Effector memory CD4-positive, alpha-beta T cell (primary cell): ENCODE data around the gene CBLN4.

Experiments used
- DNase-seq, 3 donors: peaks; one replicate each; pipeline ENCODE4 v3.0.0-alpha.2; 2020
- H3K27ac ChIP-seq: 2 replicates; pipeline ENCODE4 v1.7.0; 2013; ENCODE audit warnings: mild to moderate bottlenecking, low read length, moderate library complexity; ENCODE audit not compliant: insufficient read depth, poor library complexity, severe bottlenecking
- H3K27me3 ChIP-seq: replicated peaks from 2 replicates; pipeline ENCODE4 v1.7.0; 2013; ENCODE audit warnings: mild to moderate bottlenecking, low read length; ENCODE audit not compliant: insufficient read depth, control insufficient read depth, poor library complexity, severe bottlenecking
- H3K36me3 ChIP-seq: 2 replicates; pipeline ENCODE4 v1.7.0; 2013; ENCODE audit warnings: mild to moderate bottlenecking, low read length, moderate library complexity; ENCODE audit not compliant: control insufficient read depth, insufficient read depth
- H3K4me1 ChIP-seq: 2 replicates; pipeline ENCODE4 v1.7.0; 2013; ENCODE audit warnings: low read length, mild to moderate bottlenecking; ENCODE audit not compliant: control insufficient read depth, insufficient read depth, poor library complexity, severe bottlenecking
- H3K4me3 ChIP-seq: 2 replicates; pipeline ENCODE4 v1.7.0; 2013; ENCODE audit warnings: low read length, low read depth, mild to moderate bottlenecking; ENCODE audit not compliant: insufficient read depth, poor library complexity, severe bottlenecking
- H3K9me3 ChIP-seq: 2 replicates; pipeline ENCODE4 v1.7.0; 2013; ENCODE audit warnings: mild to moderate bottlenecking, low read length, moderate library complexity; ENCODE audit not compliant: control insufficient read depth

Gene CBLN4

GRCh38 chr20:56002908-56003800 is 2.2 kb downstream of the CBLN4 start:
- no peak for DNase-seq
- no peaks in the 10 kb centered on the region for H3K9me3 ChIP-seq
- H3K36me3 ChIP-seq, result no peaks in the 10 kb centered on the region
- no peak overlapping the region for H3K4me3 ChIP-seq
- no peak overlapping the region for H3K27ac ChIP-seq
- no peaks in the 10 kb centered on the region for H3K4me1 ChIP-seq
- peaks cover 10% of the 10 kb centered on the region for H3K27me3 ChIP-seq

- H3K36me3 ChIP-seq, result no peaks in the 10 kb centered on the region
- DNase-seq, result no peak
- H3K27ac ChIP-seq, result no peak overlapping the region
- H3K9me3 ChIP-seq, result no peaks in the 10 kb centered on the region
- no peak overlapping the region for H3K4me3 ChIP-seq
- peaks cover 10% of the 10 kb centered on the region for H3K27me3 ChIP-seq
- no peaks in the 10 kb centered on the region for H3K4me1 ChIP-seq
Observed at GRCh38 chr20:56001890-56002289, 3.4 kb downstream of the CBLN4 start.

- no peaks in the 10 kb centered on the region for H3K4me1 ChIP-seq
- no peaks in the 10 kb centered on the region for H3K9me3 ChIP-seq
- H3K27ac ChIP-seq, result no peak overlapping the region
- no peak for DNase-seq
- no peak overlapping the region for H3K4me3 ChIP-seq
- H3K27me3 ChIP-seq, result peaks cover 10% of the 10 kb centered on the region
- no peaks in the 10 kb centered on the region for H3K36me3 ChIP-seq
Observed at GRCh38 chr20:56001106-56001785, 4.1 kb downstream of the CBLN4 start.

GRCh38 chr20:55978550-55978949 is 26.8 kb downstream of the CBLN4 start:
- H3K27ac ChIP-seq, result no peak overlapping the region
- H3K4me3 ChIP-seq, result no peak overlapping the region
- H3K36me3 ChIP-seq, result no peaks in the 10 kb centered on the region
- no peak for DNase-seq
- H3K4me1 ChIP-seq, result no peaks in the 10 kb centered on the region
- no peaks in the 10 kb centered on the region for H3K9me3 ChIP-seq
- no peaks in the 10 kb centered on the region for H3K27me3 ChIP-seq

GRCh38 chr20:55977690-55978459 is 27.4 kb downstream of the CBLN4 start:
- Histone ChIP-seq H3K4me3 (no peak overlapping the region), H3K4me1 (no peaks in the 10 kb centered on the region), H3K9me3 (no peaks in the 10 kb centered on the region), H3K27me3 (no peaks in the 10 kb centered on the region), H3K27ac (no peak overlapping the region), H3K36me3 (no peaks in the 10 kb centered on the region)
- DNase-seq, result no peak

- Histone ChIP-seq H3K9me3 (no peaks in the 10 kb centered on the region), H3K4me1 (no peaks in the 10 kb centered on the region), H3K36me3 (no peaks in the 10 kb centered on the region), H3K4me3 (no peak overlapping the region), H3K27me3 (no peaks in the 10 kb centered on the region), H3K27ac (no peak overlapping the region)
- DNase-seq, result no peak
Observed at GRCh38 chr20:55974491-55975202, 30.7 kb downstream of the CBLN4 start.

- Histone ChIP-seq H3K4me1 (no peaks in the 10 kb centered on the region), H3K9me3 (peaks cover 5% of the 10 kb centered on the region), H3K4me3 (no peak overlapping the region), H3K27me3 (no peaks in the 10 kb centered on the region), H3K27ac (no peak overlapping the region), H3K36me3 (no peaks in the 10 kb centered on the region)
- no peak for DNase-seq
Observed at GRCh38 chr20:55964790-55965189, 40.5 kb downstream of the CBLN4 start.

GRCh38 chr20:55961376-55962330 is 43.7 kb downstream of the CBLN4 start:
- Histone ChIP-seq H3K4me3 (no peak overlapping the region), H3K27ac (no peak overlapping the region), H3K9me3 (no peaks in the 10 kb centered on the region), H3K36me3 (no peaks in the 10 kb centered on the region), H3K4me1 (no peaks in the 10 kb centered on the region), H3K27me3 (no peaks in the 10 kb centered on the region)
- DNase-seq, result no peak

- no peaks in the 10 kb centered on the region for H3K27me3 ChIP-seq
- DNase-seq, result no peak
- no peaks in the 10 kb centered on the region for H3K36me3 ChIP-seq
- no peak overlapping the region for H3K27ac ChIP-seq
- H3K9me3 ChIP-seq, result peaks cover 4% of the 10 kb centered on the region
- no peak overlapping the region for H3K4me3 ChIP-seq
- H3K4me1 ChIP-seq, result no peaks in the 10 kb centered on the region
Observed at GRCh38 chr20:55953201-55953600, 52.1 kb downstream of the CBLN4 start.
